Thoracic aorta (tissue), 2 donors: ENCODE results near the gene PSEN1. TPM values are rescaled to one million over a fixed set of nuclear protein-coding genes. Genes with fewer than 3 reads are reported as not detected.

Experiments used
- ATAC-seq: fragments of 150-250 bp; one replicate; pipeline ENCODE4 v1.8.0; 2017; ENCODE audit warnings: low read depth; ENCODE audit not compliant: insufficient number of reproducible peaks, low FRiP score
- DNase-seq: peaks from one replicate; pipeline ENCODE4 v3.0.0-alpha.2; 2020; ENCODE audit warnings: low spot score
- H3K27ac ChIP-seq, 2 donors: fragments of 200-600 bp; sonication (generic); 1 replicate in 1 of 2; 2 replicates in 1 of 2; pipeline ENCODE4 v1.5.1; 2016; ENCODE audit warnings: mild to moderate bottlenecking in 2 of 2, moderate library complexity in 2 of 2
- H3K27me3 ChIP-seq: fragments of 200-600 bp; sonication (generic); replicated peaks from 2 replicates; pipeline ENCODE4 v1.6.0; 2016; ENCODE audit warnings: mild to moderate bottlenecking; ENCODE audit not compliant: insufficient read depth
- H3K36me3 ChIP-seq: fragments of 200-600 bp; sonication (generic); one replicate; pipeline ENCODE4 v1.5.1; 2016
- H3K4me1 ChIP-seq, 2 donors: fragments of 200-600 bp; sonication (generic); 1 replicate in 1 of 2; 2 replicates in 1 of 2; pipeline versions ENCODE4 v1.5.1 to v1.6.0; 2016; ENCODE audit warnings: low read depth in 2 of 2, mild to moderate bottlenecking in 1 of 2; ENCODE audit not compliant: control insufficient read depth in 1 of 2
- H3K4me3 ChIP-seq: fragments of 200-600 bp; sonication (generic); 2 replicates; pipeline ENCODE4 v1.5.1; 2016; ENCODE audit warnings: mild to moderate bottlenecking
- H3K9me3 ChIP-seq: fragments of 200-600 bp; sonication (generic); 2 replicates; pipeline ENCODE4 v1.5.1; 2016
- total RNA-seq, 2 donors: library from RNA; depleted of rRNA; stranded (reverse); fragments of >200 nt; gene quantifications; one replicate each; pipeline versions ENCODE4 v1.1.0 to v1.2.3, GENCODE V29; 2016
- TF ChIP-seq, protein P1 (sequence below): fragments of 200-600 bp; sonication (generic); IDR thresholded peaks from one replicate; pipeline ENCODE4 v1.5.1; 2019; ENCODE audit warnings: antibody characterized with exemption

Gene PSEN1
- total RNA-seq, 2 donors from 2014 or later = 35.3 to 47.5 TPM

DNA sequence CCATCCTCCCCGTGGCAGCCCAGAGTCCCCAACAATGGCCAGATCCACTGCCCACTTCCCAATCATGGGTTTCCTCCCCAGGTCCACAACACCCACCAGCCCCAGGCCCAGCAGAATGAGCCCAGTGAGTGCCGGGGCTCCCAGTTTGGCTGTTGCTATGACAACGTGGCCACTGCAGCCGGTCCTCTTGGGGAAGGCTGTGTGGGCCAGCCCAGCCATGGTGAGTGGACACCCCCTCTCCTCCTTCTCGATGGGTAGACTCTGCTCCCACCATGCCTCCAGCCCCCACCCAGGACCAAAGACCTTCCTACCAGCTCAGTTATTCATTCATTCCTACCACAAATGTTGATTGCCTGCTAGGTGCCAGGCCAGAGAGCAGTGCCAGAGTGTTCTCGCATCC lies 124.8 kb downstream of the PSEN1 start:
- no peak for ATAC-seq
- no peaks in the 10 kb centered on the region for H3K36me3 ChIP-seq
- DNase-seq = no peak

DNA sequence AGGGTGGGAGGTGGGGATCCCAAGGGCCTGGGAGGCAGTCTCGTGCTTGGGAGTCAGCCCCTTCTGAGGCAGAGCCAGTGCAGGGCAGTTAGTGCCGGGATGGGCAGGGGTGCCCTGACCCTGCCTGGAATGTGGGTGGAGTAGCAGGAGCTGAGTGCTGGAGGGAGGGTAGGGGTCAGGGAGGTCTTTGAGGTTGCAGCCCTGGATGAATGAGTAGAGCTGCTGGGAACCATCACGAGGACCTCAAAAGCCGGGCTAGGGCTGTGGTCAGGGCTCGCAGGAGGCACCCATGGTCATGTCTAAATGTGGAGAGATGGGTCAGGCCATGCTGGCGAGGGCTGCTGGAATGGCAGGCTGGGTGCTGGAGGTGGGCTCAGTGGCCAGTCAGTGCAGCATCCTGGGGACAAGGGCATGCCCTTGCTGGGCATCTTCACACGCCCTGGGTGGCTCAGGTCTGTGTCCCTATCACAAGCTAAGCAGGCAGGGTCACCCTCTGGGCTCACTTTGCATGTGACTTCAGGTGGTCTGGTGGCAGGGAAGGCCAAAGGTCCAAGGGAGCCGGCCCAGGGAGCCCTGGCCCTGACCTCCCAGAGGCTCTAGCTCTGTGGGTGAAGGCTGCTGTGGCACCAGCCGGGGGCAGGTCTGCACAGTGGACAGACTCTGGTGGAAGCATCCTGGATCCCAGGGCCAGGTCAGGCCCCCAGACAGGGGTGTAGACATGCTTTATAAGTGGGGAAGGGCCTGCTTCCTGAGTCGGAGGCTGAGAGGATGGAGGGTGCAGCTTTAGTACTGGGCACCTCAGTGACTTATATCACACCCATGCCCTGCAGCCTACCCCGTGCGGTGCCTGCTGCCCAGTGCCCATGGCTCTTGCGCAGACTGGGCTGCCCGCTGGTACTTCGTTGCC lies 125.5 kb downstream of the PSEN1 start:
- Histone ChIP-seq H3K27me3 (no peaks in the 10 kb centered on the region), H3K36me3 (no peaks in the 10 kb centered on the region), H3K9me3 (no peaks in the 10 kb centered on the region), H3K27ac (no peak overlapping the region), H3K4me3 (no peak overlapping the region), H3K4me1 (no peaks in the 10 kb centered on the region)
- no peak for DNase-seq
- TF ChIP-seq, protein P1, sequence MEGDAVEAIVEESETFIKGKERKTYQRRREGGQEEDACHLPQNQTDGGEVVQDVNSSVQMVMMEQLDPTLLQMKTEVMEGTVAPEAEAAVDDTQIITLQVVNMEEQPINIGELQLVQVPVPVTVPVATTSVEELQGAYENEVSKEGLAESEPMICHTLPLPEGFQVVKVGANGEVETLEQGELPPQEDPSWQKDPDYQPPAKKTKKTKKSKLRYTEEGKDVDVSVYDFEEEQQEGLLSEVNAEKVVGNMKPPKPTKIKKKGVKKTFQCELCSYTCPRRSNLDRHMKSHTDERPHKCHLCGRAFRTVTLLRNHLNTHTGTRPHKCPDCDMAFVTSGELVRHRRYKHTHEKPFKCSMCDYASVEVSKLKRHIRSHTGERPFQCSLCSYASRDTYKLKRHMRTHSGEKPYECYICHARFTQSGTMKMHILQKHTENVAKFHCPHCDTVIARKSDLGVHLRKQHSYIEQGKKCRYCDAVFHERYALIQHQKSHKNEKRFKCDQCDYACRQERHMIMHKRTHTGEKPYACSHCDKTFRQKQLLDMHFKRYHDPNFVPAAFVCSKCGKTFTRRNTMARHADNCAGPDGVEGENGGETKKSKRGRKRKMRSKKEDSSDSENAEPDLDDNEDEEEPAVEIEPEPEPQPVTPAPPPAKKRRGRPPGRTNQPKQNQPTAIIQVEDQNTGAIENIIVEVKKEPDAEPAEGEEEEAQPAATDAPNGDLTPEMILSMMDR = no peak
- no peak for ATAC-seq

More for the DNA sequence above, 124.8 kb downstream of the PSEN1 start:
- H3K4me1 ChIP-seq = no peaks in the 10 kb centered on the region
- H3K27me3 ChIP-seq = no peaks in the 10 kb centered on the region
- no peak overlapping the region for H3K4me3 ChIP-seq
- no peak overlapping the region for H3K27ac ChIP-seq
- TF ChIP-seq, protein P1 = no peak
- H3K9me3 ChIP-seq = no peaks in the 10 kb centered on the region

DNA sequence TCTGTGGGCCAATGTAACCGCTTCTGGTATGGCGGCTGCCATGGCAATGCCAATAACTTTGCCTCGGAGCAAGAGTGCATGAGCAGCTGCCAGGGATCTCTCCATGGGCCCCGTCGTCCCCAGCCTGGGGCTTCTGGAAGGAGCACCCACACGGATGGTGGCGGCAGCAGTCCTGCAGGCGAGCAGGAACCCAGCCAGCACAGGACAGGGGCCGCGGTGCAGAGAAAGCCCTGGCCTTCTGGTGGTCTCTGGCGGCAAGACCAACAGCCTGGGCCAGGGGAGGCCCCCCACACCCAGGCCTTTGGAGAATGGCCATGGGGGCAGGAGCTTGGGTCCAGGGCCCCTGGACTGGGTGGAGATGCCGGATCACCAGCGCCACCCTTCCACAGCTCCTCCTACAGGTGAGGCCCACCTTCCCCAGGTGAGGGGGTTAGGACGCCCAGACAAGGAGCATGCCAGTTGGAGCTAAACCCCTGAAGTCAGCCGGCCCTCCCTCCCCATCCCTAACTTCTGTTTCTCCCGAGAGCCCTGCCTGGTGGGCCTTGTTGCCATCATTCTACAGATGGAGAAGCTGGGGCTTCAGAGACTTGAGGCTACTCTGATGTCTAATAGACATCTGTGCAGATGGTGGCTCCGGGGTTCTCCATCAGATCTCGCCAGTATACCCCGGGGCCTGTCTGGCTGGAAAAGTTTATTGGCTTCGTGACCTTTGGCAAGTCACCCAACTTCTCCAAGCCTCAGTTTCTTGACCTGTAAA lies 126.3 kb downstream of the PSEN1 start:
- no peak overlapping the region for H3K4me3 ChIP-seq
- no peaks in the 10 kb centered on the region for H3K4me1 ChIP-seq
- DNase-seq (no peak), ATAC-seq (no peak)
- TF ChIP-seq, protein P1 = no peak
- no peak overlapping the region for H3K27ac ChIP-seq
- no peaks in the 10 kb centered on the region for H3K9me3 ChIP-seq
- H3K27me3 ChIP-seq = no peaks in the 10 kb centered on the region
- no peaks in the 10 kb centered on the region for H3K36me3 ChIP-seq

DNA sequence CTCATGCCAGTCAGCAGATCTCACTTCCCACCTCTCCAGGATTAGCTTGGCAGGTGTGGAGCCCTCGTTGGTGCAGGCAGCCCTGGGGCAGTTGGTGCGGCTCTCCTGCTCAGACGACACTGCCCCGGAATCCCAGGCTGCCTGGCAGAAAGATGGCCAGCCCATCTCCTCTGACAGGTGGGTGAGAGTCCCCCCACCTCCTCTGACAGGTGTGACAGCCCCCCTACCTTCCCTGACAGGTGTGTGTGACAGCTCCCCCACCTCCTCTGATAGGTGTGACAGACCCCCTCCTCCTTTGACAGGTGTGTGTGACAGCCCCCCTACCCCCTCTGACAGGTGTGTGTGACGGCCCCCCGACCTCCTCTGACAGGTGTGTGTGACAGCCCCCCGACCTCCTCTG lies 127.3 kb downstream of the PSEN1 start:
- H3K9me3 ChIP-seq = no peaks in the 10 kb centered on the region
- DNase-seq (no peak), ATAC-seq (no peak)
- no peak overlapping the region for H3K27ac ChIP-seq
- TF ChIP-seq, protein P1 = no peak
- H3K36me3 ChIP-seq = no peaks in the 10 kb centered on the region
- no peaks in the 10 kb centered on the region for H3K4me1 ChIP-seq
- H3K27me3 ChIP-seq = no peaks in the 10 kb centered on the region
- no peak overlapping the region for H3K4me3 ChIP-seq
